ENCODE results near the gene ANXA6.

The ANXA6 gene

DNA sequence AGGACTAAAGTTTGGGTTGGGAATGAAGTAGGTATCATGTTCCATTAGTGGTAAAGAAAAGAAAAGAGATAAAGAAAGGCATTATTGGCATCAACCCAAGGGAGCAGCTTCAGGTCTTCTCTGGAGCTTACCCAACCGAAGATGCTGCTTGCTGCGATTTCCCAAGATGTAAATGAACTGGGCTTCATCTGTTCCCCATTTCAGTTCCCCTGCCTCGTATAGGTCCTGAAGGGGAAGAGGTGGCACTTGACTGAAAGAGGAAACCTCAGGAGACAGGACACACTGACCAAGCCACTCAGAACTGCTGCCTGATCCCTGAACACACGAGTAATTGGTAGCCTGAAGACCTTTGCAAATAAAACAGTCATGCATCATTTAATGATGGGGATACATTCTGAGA lies 24.6 kb downstream of the ANXA6 start:
- ChIA-PET CTCF (interaction anchor here (0.6 kb wide), 1 partner anchor 726 kb away, joined by 3 read pairs; no protein-coding TSS in a partner anchor), POLR2A (no interaction called here)
- TF ChIP-seq, protein P1, sequence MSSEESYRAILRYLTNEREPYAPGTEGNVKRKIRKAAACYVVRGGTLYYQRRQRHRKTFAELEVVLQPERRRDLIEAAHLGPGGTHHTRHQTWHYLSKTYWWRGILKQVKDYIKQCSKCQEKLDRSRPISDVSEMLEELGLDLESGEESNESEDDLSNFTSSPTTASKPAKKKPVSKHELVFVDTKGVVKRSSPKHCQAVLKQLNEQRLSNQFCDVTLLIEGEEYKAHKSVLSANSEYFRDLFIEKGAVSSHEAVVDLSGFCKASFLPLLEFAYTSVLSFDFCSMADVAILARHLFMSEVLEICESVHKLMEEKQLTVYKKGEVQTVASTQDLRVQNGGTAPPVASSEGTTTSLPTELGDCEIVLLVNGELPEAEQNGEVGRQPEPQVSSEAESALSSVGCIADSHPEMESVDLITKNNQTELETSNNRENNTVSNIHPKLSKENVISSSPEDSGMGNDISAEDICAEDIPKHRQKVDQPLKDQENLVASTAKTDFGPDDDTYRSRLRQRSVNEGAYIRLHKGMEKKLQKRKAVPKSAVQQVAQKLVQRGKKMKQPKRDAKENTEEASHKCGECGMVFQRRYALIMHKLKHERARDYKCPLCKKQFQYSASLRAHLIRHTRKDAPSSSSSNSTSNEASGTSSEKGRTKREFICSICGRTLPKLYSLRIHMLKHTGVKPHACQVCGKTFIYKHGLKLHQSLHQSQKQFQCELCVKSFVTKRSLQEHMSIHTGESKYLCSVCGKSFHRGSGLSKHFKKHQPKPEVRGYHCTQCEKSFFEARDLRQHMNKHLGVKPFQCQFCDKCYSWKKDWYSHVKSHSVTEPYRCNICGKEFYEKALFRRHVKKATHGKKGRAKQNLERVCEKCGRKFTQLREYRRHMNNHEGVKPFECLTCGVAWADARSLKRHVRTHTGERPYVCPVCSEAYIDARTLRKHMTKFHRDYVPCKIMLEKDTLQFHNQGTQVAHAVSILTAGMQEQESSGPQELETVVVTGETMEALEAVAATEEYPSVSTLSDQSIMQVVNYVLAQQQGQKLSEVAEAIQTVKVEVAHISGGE (tag by site-specific recombination; conservative IDR thresholded peaks at IDR 0.05; ENCODE audit: low read depth), result no peak
- TF ChIP-seq, protein P2, sequence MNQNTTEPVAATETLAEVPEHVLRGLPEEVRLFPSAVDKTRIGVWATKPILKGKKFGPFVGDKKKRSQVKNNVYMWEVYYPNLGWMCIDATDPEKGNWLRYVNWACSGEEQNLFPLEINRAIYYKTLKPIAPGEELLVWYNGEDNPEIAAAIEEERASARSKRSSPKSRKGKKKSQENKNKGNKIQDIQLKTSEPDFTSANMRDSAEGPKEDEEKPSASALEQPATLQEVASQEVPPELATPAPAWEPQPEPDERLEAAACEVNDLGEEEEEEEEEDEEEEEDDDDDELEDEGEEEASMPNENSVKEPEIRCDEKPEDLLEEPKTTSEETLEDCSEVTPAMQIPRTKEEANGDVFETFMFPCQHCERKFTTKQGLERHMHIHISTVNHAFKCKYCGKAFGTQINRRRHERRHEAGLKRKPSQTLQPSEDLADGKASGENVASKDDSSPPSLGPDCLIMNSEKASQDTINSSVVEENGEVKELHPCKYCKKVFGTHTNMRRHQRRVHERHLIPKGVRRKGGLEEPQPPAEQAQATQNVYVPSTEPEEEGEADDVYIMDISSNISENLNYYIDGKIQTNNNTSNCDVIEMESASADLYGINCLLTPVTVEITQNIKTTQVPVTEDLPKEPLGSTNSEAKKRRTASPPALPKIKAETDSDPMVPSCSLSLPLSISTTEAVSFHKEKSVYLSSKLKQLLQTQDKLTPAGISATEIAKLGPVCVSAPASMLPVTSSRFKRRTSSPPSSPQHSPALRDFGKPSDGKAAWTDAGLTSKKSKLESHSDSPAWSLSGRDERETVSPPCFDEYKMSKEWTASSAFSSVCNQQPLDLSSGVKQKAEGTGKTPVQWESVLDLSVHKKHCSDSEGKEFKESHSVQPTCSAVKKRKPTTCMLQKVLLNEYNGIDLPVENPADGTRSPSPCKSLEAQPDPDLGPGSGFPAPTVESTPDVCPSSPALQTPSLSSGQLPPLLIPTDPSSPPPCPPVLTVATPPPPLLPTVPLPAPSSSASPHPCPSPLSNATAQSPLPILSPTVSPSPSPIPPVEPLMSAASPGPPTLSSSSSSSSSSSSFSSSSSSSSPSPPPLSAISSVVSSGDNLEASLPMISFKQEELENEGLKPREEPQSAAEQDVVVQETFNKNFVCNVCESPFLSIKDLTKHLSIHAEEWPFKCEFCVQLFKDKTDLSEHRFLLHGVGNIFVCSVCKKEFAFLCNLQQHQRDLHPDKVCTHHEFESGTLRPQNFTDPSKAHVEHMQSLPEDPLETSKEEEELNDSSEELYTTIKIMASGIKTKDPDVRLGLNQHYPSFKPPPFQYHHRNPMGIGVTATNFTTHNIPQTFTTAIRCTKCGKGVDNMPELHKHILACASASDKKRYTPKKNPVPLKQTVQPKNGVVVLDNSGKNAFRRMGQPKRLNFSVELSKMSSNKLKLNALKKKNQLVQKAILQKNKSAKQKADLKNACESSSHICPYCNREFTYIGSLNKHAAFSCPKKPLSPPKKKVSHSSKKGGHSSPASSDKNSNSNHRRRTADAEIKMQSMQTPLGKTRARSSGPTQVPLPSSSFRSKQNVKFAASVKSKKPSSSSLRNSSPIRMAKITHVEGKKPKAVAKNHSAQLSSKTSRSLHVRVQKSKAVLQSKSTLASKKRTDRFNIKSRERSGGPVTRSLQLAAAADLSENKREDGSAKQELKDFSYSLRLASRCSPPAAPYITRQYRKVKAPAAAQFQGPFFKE (tag by site-specific recombination; IDR thresholded peaks at IDR 0.05; ENCODE audit: borderline replicate concordance), result no peak
- TF ChIP-seq, protein P3, sequence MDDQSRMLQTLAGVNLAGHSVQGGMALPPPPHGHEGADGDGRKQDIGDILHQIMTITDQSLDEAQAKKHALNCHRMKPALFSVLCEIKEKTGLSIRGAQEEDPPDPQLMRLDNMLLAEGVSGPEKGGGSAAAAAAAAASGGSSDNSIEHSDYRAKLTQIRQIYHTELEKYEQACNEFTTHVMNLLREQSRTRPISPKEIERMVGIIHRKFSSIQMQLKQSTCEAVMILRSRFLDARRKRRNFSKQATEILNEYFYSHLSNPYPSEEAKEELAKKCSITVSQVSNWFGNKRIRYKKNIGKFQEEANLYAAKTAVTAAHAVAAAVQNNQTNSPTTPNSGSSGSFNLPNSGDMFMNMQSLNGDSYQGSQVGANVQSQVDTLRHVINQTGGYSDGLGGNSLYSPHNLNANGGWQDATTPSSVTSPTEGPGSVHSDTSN (CRISPR knock-in tag; IDR thresholded peaks at IDR 0.05), result no peak
- TF ChIP-seq ZNF610 (tag by site-specific recombination; IDR thresholded peaks at IDR 0.05; ENCODE audit: borderline replicate concordance) (no peak), GLIS2 (tag by site-specific recombination; IDR thresholded peaks at IDR 0.05) (no peak), ZNF677 (tag by site-specific recombination; IDR thresholded peaks at IDR 0.05) (no peak), ZNF660 (tag by site-specific recombination; IDR thresholded peaks at IDR 0.05) (no peak), KLF9 (tag by site-specific recombination; IDR thresholded peaks at IDR 0.05; ENCODE audit: low read depth) (no peak), SCRT1 (tag by site-specific recombination; IDR thresholded peaks at IDR 0.05; ENCODE audit: borderline replicate concordance) (no peak), OVOL3 (tag by site-specific recombination; IDR thresholded peaks at IDR 0.05) (no peak), ZNF76 (tag by site-specific recombination; IDR thresholded peaks at IDR 0.05; ENCODE audit: borderline replicate concordance, low read depth) (no peak)
- TF ChIP-seq, protein P4, sequence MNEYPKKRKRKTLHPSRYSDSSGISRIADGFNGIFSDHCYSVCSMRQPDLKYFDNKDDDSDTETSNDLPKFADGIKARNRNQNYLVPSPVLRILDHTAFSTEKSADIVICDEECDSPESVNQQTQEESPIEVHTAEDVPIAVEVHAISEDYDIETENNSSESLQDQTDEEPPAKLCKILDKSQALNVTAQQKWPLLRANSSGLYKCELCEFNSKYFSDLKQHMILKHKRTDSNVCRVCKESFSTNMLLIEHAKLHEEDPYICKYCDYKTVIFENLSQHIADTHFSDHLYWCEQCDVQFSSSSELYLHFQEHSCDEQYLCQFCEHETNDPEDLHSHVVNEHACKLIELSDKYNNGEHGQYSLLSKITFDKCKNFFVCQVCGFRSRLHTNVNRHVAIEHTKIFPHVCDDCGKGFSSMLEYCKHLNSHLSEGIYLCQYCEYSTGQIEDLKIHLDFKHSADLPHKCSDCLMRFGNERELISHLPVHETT (tag by site-specific recombination; IDR thresholded peaks at IDR 0.05), result no peak
- TF ChIP-seq, protein P5, sequence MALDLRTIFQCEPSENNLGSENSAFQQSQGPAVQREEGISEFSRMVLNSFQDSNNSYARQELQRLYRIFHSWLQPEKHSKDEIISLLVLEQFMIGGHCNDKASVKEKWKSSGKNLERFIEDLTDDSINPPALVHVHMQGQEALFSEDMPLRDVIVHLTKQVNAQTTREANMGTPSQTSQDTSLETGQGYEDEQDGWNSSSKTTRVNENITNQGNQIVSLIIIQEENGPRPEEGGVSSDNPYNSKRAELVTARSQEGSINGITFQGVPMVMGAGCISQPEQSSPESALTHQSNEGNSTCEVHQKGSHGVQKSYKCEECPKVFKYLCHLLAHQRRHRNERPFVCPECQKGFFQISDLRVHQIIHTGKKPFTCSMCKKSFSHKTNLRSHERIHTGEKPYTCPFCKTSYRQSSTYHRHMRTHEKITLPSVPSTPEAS (tag by site-specific recombination; IDR thresholded peaks at IDR 0.05), result no peak
- H3K4me1 ChIP-seq (ENCODE audit: control insufficient read depth, insufficient read depth, low read length), result no peaks in the 10 kb centered on the region
- H3K9me3 ChIP-seq (ENCODE audit: control insufficient read depth, insufficient read depth, low read depth, low read length), result no peaks in the 10 kb centered on the region
- no peak overlapping the region for H3K27ac ChIP-seq (ENCODE audit: extremely low read depth, low read depth, low read length)
- H3K36me3 ChIP-seq (ENCODE audit: control insufficient read depth in 2 of 2, insufficient read depth in 1 of 2, low read length in 2 of 2), result peaks cover 28 to 100% of the 10 kb centered on the region in 2 experiments
- no peak overlapping the region for H3K4me3 ChIP-seq (ENCODE audit: low read depth, low read length)

Data from HEK293 (cell line).